Measurements from ENCODE around the gene AHNAK2. TPM values are rescaled to one million over a fixed set of nuclear protein-coding genes. Genes with fewer than 3 reads are reported as not detected.
A peak's percentile ranks its signal among the peaks of the same experiment; 100 is the strongest.
"Not testable (repeated sequence)": the region's sequence is repeated elsewhere in the genome, so short reads cannot be mapped to it uniquely, and the experiment has no call there.

Gene AHNAK2
- polyA plus RNA-seq, 4 donors, result under 0.01 to 6.3 (median 0.17) TPM

GRCh38 chr14:104894331-104895206, 83.6 kb downstream of the AHNAK2 start:
- no peak overlapping the region for H3K4me3 ChIP-seq (ENCODE audit: low read depth in 1 of 3, low read length in 3 of 3)
- WGBS, 3 donors, result 75 to 83% (median 80%) methylated on average over 25 to 30 of the region's 30 CpGs
- DNase-seq (no peak), FAIRE-seq (no peak)
- no peaks in the 10 kb centered on the region for H3K27me3 ChIP-seq (ENCODE audit: control insufficient read depth in 3 of 3, insufficient read depth in 3 of 3, low read length in 3 of 3)
- peaks cover 0 to 29% (median 3%) of the 10 kb centered on the region in 3 donors for H3K36me3 ChIP-seq (ENCODE audit: control insufficient read depth in 3 of 3, insufficient read depth in 2 of 3, low read depth in 1 of 3, low read length in 3 of 3)
- H3K27ac ChIP-seq (ENCODE audit: low read depth in 1 of 3, low read length in 2 of 3), result no peak overlapping the region
- H3K4me1 ChIP-seq (ENCODE audit: control insufficient read depth in 3 of 3, insufficient read depth in 2 of 3, low read depth in 1 of 3, low read length in 2 of 3), result no peaks in the 10 kb centered on the region
- H3K9me3 ChIP-seq (ENCODE audit: control insufficient read depth in 2 of 2, insufficient read depth in 1 of 2, low read depth in 1 of 2, low read length in 1 of 2), result peaks cover 0 to 2% of the 10 kb centered on the region in 2 donors

- peak in 1 of 2 donors; percentile 79 for DNase-seq
- Histone ChIP-seq H3K4me1 (ENCODE audit: control insufficient read depth in 3 of 3, insufficient read depth in 2 of 3, low read depth in 1 of 3, low read length in 2 of 3) (no peaks in the 10 kb centered on the region), H3K4me3 (ENCODE audit: low read depth in 1 of 3, low read length in 3 of 3) (no peak overlapping the region), H3K36me3 (ENCODE audit: control insufficient read depth in 3 of 3, insufficient read depth in 2 of 3, low read depth in 1 of 3, low read length in 3 of 3) (peaks cover 0 to 38% (median 3%) of the 10 kb centered on the region in 3 donors), H3K9me3 (ENCODE audit: control insufficient read depth in 2 of 2, insufficient read depth in 1 of 2, low read depth in 1 of 2, low read length in 1 of 2) (peaks cover 0 to 2% of the 10 kb centered on the region in 2 donors), H3K27ac (ENCODE audit: low read depth in 1 of 3, low read length in 2 of 3) (no peak overlapping the region), H3K27me3 (ENCODE audit: control insufficient read depth in 3 of 3, insufficient read depth in 3 of 3, low read length in 3 of 3) (no peaks in the 10 kb centered on the region)
- no peak for FAIRE-seq
- WGBS, 3 donors, result 25 to 60% (median 44%) methylated on average over 39 of the region's 39 CpGs
These were observed 84.6 kb downstream of the AHNAK2 start for GRCh38 chr14:104893435-104894207.

GRCh38 chr14:104892531-104893434, 85.4 kb downstream of the AHNAK2 start:
- FAIRE-seq, result no peak
- DNase-seq, result no peak
- no peak overlapping the region for H3K4me3 ChIP-seq (ENCODE audit: low read depth in 1 of 3, low read length in 3 of 3)
- H3K27ac ChIP-seq (ENCODE audit: low read depth in 1 of 3, low read length in 2 of 3), result no peak overlapping the region
- H3K36me3 ChIP-seq (ENCODE audit: control insufficient read depth in 3 of 3, insufficient read depth in 2 of 3, low read depth in 1 of 3, low read length in 3 of 3), result peaks cover 0 to 47% (median 3%) of the 10 kb centered on the region in 3 donors
- H3K27me3 ChIP-seq (ENCODE audit: control insufficient read depth in 3 of 3, insufficient read depth in 3 of 3, low read length in 3 of 3), result no peaks in the 10 kb centered on the region
- peaks cover 0 to 2% of the 10 kb centered on the region in 2 donors for H3K9me3 ChIP-seq (ENCODE audit: control insufficient read depth in 2 of 2, insufficient read depth in 1 of 2, low read depth in 1 of 2, low read length in 1 of 2)
- no peaks in the 10 kb centered on the region for H3K4me1 ChIP-seq (ENCODE audit: control insufficient read depth in 3 of 3, insufficient read depth in 2 of 3, low read depth in 1 of 3, low read length in 2 of 3)
- WGBS, 3 donors, result 50 to 63% (median 56%) methylated on average over 31 of the region's 31 CpGs

DNA sequence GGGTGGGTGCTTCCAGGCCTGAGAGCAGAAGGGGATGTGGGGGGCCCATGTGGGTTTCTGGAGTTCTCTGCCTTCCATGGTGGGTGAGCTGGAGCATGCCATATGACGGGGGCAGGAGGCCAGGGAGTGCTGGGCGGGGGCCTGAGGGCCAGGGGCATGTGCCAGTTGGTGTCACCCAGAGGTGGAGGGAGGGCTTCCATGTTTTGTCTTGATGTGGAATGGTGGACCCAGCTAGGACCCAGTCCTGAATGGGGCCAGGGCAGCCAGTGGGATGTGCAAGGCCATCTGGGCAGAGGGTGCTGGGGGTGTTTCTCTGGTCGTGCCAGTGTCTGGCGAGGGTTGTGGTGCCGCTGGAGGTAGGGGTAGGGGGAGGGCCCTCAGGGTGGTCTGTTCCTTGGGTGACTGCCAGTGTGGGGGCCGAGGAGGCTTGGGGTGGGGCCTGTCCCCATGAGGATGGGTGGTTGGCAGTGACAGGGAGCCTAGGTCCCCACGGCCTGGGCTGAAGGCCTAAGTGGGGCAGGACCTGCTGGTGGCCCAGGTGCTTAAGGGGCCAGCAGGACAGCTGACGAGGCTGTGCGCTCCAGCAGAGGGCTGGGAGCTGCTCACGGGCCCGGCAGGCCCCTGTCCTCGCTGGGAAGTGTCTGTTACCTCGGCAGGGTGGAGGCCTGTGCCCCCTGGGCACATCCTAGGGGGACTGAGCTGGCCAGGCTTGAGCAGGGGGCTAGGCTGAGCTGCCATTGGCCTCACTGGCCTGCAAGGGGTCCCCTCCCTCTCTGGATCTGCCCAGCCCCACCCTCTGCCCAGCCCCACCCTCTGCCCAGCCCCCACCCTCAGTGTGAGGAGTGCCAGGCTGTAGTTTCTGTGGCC, 86.3 kb downstream of the AHNAK2 start:
- no peak for FAIRE-seq
- Histone ChIP-seq H3K36me3 (ENCODE audit: control insufficient read depth in 3 of 3, insufficient read depth in 2 of 3, low read depth in 1 of 3, low read length in 3 of 3) (peaks cover 0 to 56% (median 3%) of the 10 kb centered on the region in 3 donors), H3K4me3 (ENCODE audit: low read depth in 1 of 3, low read length in 3 of 3) (no peak overlapping the region), H3K4me1 (ENCODE audit: control insufficient read depth in 3 of 3, insufficient read depth in 2 of 3, low read depth in 1 of 3, low read length in 2 of 3) (no peaks in the 10 kb centered on the region), H3K27me3 (ENCODE audit: control insufficient read depth in 3 of 3, insufficient read depth in 3 of 3, low read length in 3 of 3) (no peaks in the 10 kb centered on the region), H3K9me3 (ENCODE audit: control insufficient read depth in 2 of 2, insufficient read depth in 1 of 2, low read depth in 1 of 2, low read length in 1 of 2) (peaks cover 0 to 2% of the 10 kb centered on the region in 2 donors), H3K27ac (ENCODE audit: low read depth in 1 of 3, low read length in 2 of 3) (no peak overlapping the region)
- 75 to 80% (median 76%) methylated on average over 12 to 13 of the region's 13 CpGs for WGBS, 3 donors
- no peak for DNase-seq

GRCh38 chr14:104891121-104891551, 87.0 kb downstream of the AHNAK2 start:
- Histone ChIP-seq H3K27ac (ENCODE audit: low read depth in 1 of 3, low read length in 2 of 3) (no peak overlapping the region), H3K36me3 (ENCODE audit: control insufficient read depth in 3 of 3, insufficient read depth in 2 of 3, low read depth in 1 of 3, low read length in 3 of 3) (peaks cover 0 to 63% (median 8%) of the 10 kb centered on the region in 3 donors), H3K9me3 (ENCODE audit: control insufficient read depth in 2 of 2, insufficient read depth in 1 of 2, low read depth in 1 of 2, low read length in 1 of 2) (peaks cover 0 to 2% of the 10 kb centered on the region in 2 donors), H3K4me3 (ENCODE audit: low read depth in 1 of 3, low read length in 3 of 3) (no peak overlapping the region), H3K4me1 (ENCODE audit: control insufficient read depth in 3 of 3, insufficient read depth in 2 of 3, low read depth in 1 of 3, low read length in 2 of 3) (no peaks in the 10 kb centered on the region), H3K27me3 (ENCODE audit: control insufficient read depth in 3 of 3, insufficient read depth in 3 of 3, low read length in 3 of 3) (no peaks in the 10 kb centered on the region)
- 91 to 100% (median 96%) methylated on average over 4 of the region's 4 CpGs for WGBS, 3 donors
- DNase-seq (no peak), FAIRE-seq (no peak)

GRCh38 chr14:104890292-104890691, 87.9 kb downstream of the AHNAK2 start:
- H3K27ac ChIP-seq (ENCODE audit: low read depth in 1 of 3, low read length in 2 of 3); FAIRE-seq; H3K27me3 ChIP-seq (ENCODE audit: control insufficient read depth in 3 of 3, insufficient read depth in 3 of 3, low read length in 3 of 3); DNase-seq; H3K4me3 ChIP-seq (ENCODE audit: low read depth in 1 of 3, low read length in 3 of 3); H3K4me1 ChIP-seq (ENCODE audit: control insufficient read depth in 3 of 3, insufficient read depth in 2 of 3, low read depth in 1 of 3, low read length in 2 of 3); H3K9me3 ChIP-seq (ENCODE audit: control insufficient read depth in 2 of 2, insufficient read depth in 1 of 2, low read depth in 1 of 2, low read length in 1 of 2): not testable (repeated sequence)
- H3K36me3 ChIP-seq (ENCODE audit: control insufficient read depth in 3 of 3, insufficient read depth in 2 of 3, low read depth in 1 of 3, low read length in 3 of 3), result peaks cover 0 to 65% (median 11%) of the 10 kb centered on the region in 3 donors

DNA sequence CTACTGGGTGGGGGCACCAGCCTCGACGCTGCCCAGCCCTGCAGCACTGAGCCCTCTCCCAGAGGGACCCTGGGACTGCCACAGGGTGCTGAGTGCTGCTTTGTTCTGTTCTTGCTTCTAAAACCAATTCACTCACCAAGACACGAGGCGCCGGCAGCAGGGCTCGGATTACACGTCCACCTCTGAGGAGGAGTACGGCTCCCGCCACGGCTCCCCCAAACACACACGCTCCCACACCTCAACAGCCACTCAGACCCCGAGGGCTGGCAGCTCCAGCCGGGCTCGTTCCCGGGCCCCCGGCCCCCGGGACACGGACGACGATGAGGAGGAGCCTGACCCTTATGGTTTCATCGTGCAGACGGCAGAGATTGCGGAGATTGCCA, 88.8 kb downstream of the AHNAK2 start:
- H3K4me1 ChIP-seq (ENCODE audit: control insufficient read depth in 3 of 3, insufficient read depth in 2 of 3, low read depth in 1 of 3, low read length in 2 of 3), result no peaks in the 10 kb centered on the region
- H3K27ac ChIP-seq (ENCODE audit: low read depth in 1 of 3, low read length in 2 of 3), result no peak overlapping the region
- WGBS, 3 donors, result 91 to 98% (median 94%) methylated on average over 23 of the region's 23 CpGs
- peaks cover 0 to 2% of the 10 kb centered on the region in 2 donors for H3K9me3 ChIP-seq (ENCODE audit: control insufficient read depth in 2 of 2, insufficient read depth in 1 of 2, low read depth in 1 of 2, low read length in 1 of 2)
- H3K4me3 ChIP-seq (ENCODE audit: low read depth in 1 of 3, low read length in 3 of 3), result no peak overlapping the region
- no peak for DNase-seq
- peaks cover 0 to 59% (median 8%) of the 10 kb centered on the region in 3 donors for H3K36me3 ChIP-seq (ENCODE audit: control insufficient read depth in 3 of 3, insufficient read depth in 2 of 3, low read depth in 1 of 3, low read length in 3 of 3)
- H3K27me3 ChIP-seq (ENCODE audit: control insufficient read depth in 3 of 3, insufficient read depth in 3 of 3, low read length in 3 of 3), result no peaks in the 10 kb centered on the region
- no peak for FAIRE-seq
